ENCODE data around the gene CYLD. TPM values are rescaled to one million over a fixed set of nuclear protein-coding genes. Genes with fewer than 3 reads are reported as not detected.

The CYLD gene
- total and polyA plus RNA-seq, 2 donors (not counting 3 experiments of a cell fraction or from before 2014, with no cell fraction given) = 7.4 to 21.5 TPM

GRCh38 chr16:50842589-50842988, 100.7 kb downstream of the CYLD start:
- POLR2A ChIA-PET = no interaction called here

More at GRCh38 chr16:50842589-50842988, 100.7 kb downstream of the CYLD start:
- Histone ChIP-seq H2AFZ (ENCODE audit: low read depth, low read length) (no peak overlapping the region), H3K36me3 (ENCODE audit: control insufficient read depth in 2 of 2, extremely low read depth in 1 of 2, insufficient read depth in 2 of 2, low read length in 2 of 2) (no peaks in the 10 kb centered on the region), H3K9me3 (replicated peaks; ENCODE audit: control insufficient read depth, insufficient read depth, low read length) (no peaks in the 10 kb centered on the region), H3K27me3 (ENCODE audit: control insufficient read depth in 2 of 2, insufficient read depth in 2 of 2, low read length in 2 of 2) (peaks cover 0 to 3% of the 10 kb centered on the region in 2 experiments), H3K27ac (ENCODE audit: insufficient read depth, low read depth, low read length) (no peak overlapping the region), H3K79me2 (ENCODE audit: control insufficient read depth, insufficient read depth, low read length) (no peaks in the 10 kb centered on the region), H3K4me2 (ENCODE audit: insufficient read depth, low read length) (no peak overlapping the region), H3K4me3 (replicated peaks in 1 of 3; ENCODE audit: insufficient read depth in 1 of 3, low read depth in 1 of 3, low read length in 3 of 3) (no peak overlapping the region), H3K9ac (replicated peaks; ENCODE audit: extremely low read depth, insufficient read depth, low read length) (no peak overlapping the region), H3K9me1 (replicated peaks; ENCODE audit: control insufficient read depth, extremely low read depth, insufficient read depth, low read length) (no peaks in the 10 kb centered on the region), H3K4me1 (ENCODE audit: control insufficient read depth, extremely low read depth, insufficient read depth, low read length) (no peaks in the 10 kb centered on the region), H4K20me1 (replicated peaks; ENCODE audit: control insufficient read depth, extremely low read depth, insufficient read depth, low read length) (no peaks in the 10 kb centered on the region)
- TF ChIP-seq FOS (IDR thresholded peaks at IDR 0.05; ENCODE audit: borderline replicate concordance, insufficient read depth, low read length) = no peak
- TF ChIP-seq, protein P1, sequence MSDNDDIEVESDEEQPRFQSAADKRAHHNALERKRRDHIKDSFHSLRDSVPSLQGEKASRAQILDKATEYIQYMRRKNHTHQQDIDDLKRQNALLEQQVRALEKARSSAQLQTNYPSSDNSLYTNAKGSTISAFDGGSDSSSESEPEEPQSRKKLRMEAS (IDR thresholded peaks at IDR 0.05; ENCODE audit: insufficient read depth, insufficient read length) = no peak
- no peak for TF ChIP-seq EZH2 (IDR thresholded peaks at IDR 0.05; ENCODE audit: borderline replicate concordance, low read depth, low read length, severe bottlenecking)
- TF ChIP-seq, protein P2, sequence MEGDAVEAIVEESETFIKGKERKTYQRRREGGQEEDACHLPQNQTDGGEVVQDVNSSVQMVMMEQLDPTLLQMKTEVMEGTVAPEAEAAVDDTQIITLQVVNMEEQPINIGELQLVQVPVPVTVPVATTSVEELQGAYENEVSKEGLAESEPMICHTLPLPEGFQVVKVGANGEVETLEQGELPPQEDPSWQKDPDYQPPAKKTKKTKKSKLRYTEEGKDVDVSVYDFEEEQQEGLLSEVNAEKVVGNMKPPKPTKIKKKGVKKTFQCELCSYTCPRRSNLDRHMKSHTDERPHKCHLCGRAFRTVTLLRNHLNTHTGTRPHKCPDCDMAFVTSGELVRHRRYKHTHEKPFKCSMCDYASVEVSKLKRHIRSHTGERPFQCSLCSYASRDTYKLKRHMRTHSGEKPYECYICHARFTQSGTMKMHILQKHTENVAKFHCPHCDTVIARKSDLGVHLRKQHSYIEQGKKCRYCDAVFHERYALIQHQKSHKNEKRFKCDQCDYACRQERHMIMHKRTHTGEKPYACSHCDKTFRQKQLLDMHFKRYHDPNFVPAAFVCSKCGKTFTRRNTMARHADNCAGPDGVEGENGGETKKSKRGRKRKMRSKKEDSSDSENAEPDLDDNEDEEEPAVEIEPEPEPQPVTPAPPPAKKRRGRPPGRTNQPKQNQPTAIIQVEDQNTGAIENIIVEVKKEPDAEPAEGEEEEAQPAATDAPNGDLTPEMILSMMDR (IDR thresholded peaks at IDR 0.05; ENCODE audit: extremely low read depth in 1 of 2, insufficient read depth in 1 of 2, low read depth in 1 of 2, low read length in 2 of 2) = no peak
- TF ChIP-seq GATA2 (IDR thresholded peaks at IDR 0.05; ENCODE audit: insufficient read depth, insufficient read length, low read depth, low read length) = no peak
- TF ChIP-seq MYC (IDR thresholded peaks at IDR 0.05; ENCODE audit: low read depth, low read length) = no peak
- no peak for TF ChIP-seq JUN (IDR thresholded peaks at IDR 0.05; ENCODE audit: borderline replicate concordance, insufficient read depth, insufficient read length, low read depth)
- TF ChIP-seq POLR2A (IDR thresholded peaks at IDR 0.05; ENCODE audit: low read depth, low read length) = no peak
- no TSS peak for BruUV-seq (replicated peaks)
- CTCF ChIA-PET = no interaction called here
- DNase-seq (ENCODE audit: low read depth, low spot score) = no peak
- no peak for FAIRE-seq
- intact Hi-C loops (cut with micrococcal nuclease) (no loop called here), dilution Hi-C loops (cut with MboI; ENCODE audit: extremely low pct_ligation_motif_present, low sequenced_read_pairs) (no loop called here)

All from endothelial cell of umbilical vein (primary cell).